Trophoblast cell (in vitro differentiated cells and primary cell): Measurements from ENCODE around the gene PHKB.

Source experiments
- DNase-seq, 2 donors: peaks; one replicate each; pipeline ENCODE4 v3.0.0-alpha.2; 2016
- H2AFZ ChIP-seq: 2 replicates; pipeline ENCODE4 v1.6.1; 2013; ENCODE audit warnings: low read length, moderate library complexity, mild to moderate bottlenecking; ENCODE audit not compliant: insufficient read depth, poor library complexity
- H2AK5ac ChIP-seq: 2 replicates; pipeline ENCODE4 v1.6.1; 2013; ENCODE audit warnings: mild to moderate bottlenecking, low read length
- H2BK120ac ChIP-seq: 2 replicates; pipeline ENCODE4 v1.6.1; 2013; ENCODE audit warnings: low read length, mild to moderate bottlenecking, moderate library complexity; ENCODE audit not compliant: insufficient read depth, poor library complexity
- H2BK12ac ChIP-seq: 2 replicates; pipeline ENCODE4 v1.6.1; 2013; ENCODE audit warnings: mild to moderate bottlenecking, low read length, moderate library complexity
- H2BK5ac ChIP-seq: 2 replicates; pipeline ENCODE4 v1.6.1; 2013; ENCODE audit warnings: low read length, low read depth, moderate library complexity, mild to moderate bottlenecking; ENCODE audit not compliant: poor library complexity
- H3K14ac ChIP-seq: 2 replicates; pipeline ENCODE4 v1.6.1; 2013; ENCODE audit warnings: mild to moderate bottlenecking, low read length
- H3K18ac ChIP-seq: 2 replicates; pipeline ENCODE4 v1.6.1; 2013; ENCODE audit warnings: mild to moderate bottlenecking, low read length
- H3K23ac ChIP-seq: 2 replicates; pipeline ENCODE4 v1.6.1; 2013; ENCODE audit warnings: low read length
- H3K27ac ChIP-seq: 2 replicates; pipeline ENCODE4 v1.5.1; 2013; ENCODE audit warnings: low read depth, mild to moderate bottlenecking, inconsistent platforms, low read length, moderate library complexity
- H3K27me3 ChIP-seq: 2 replicates; pipeline ENCODE4 v1.6.1; 2013; ENCODE audit warnings: inconsistent platforms, mild to moderate bottlenecking, low read length, moderate library complexity; ENCODE audit not compliant: insufficient read depth
- H3K36me3 ChIP-seq, 2 experiments: 1 replicate in 1 of 2; 2 replicates in 1 of 2; pipeline ENCODE4 v1.6.1; 2013; ENCODE audit warnings: low read length in 2 of 2, mild to moderate bottlenecking in 2 of 2, moderate library complexity in 1 of 2; ENCODE audit not compliant: insufficient read depth in 2 of 2, control insufficient read depth in 1 of 2
- H3K4ac ChIP-seq: 2 replicates; pipeline ENCODE4 v1.6.1; 2013; ENCODE audit warnings: low read depth, mild to moderate bottlenecking, low read length, moderate library complexity
- H3K4me1 ChIP-seq, 2 experiments: 1 replicate in 1 of 2; 2 replicates in 1 of 2; pipeline ENCODE4 v1.6.1; 2013; ENCODE audit warnings: low read length in 2 of 2, mild to moderate bottlenecking in 2 of 2, moderate library complexity in 1 of 2; ENCODE audit not compliant: insufficient read depth in 2 of 2, control insufficient read depth in 1 of 2
- H3K4me2 ChIP-seq: 2 replicates; pipeline ENCODE4 v1.6.1; 2013; ENCODE audit warnings: inconsistent platforms, mild to moderate bottlenecking, low read length, moderate library complexity
- H3K4me3 ChIP-seq: 2 replicates; pipeline ENCODE4 v1.5.1; 2013; ENCODE audit warnings: mild to moderate bottlenecking, low read depth, low read length, inconsistent platforms
- H3K79me1 ChIP-seq: one replicate; pipeline ENCODE4 v1.6.1; 2013; ENCODE audit warnings: low read length
- H3K79me2 ChIP-seq: 2 replicates; pipeline ENCODE4 v1.6.1; 2013; ENCODE audit warnings: low read length, mild to moderate bottlenecking; ENCODE audit not compliant: control insufficient read depth, insufficient read depth, poor library complexity
- H3K9ac ChIP-seq: 2 replicates; pipeline ENCODE4 v1.6.1; 2013; ENCODE audit warnings: mild to moderate bottlenecking, low read length
- H3K9me3 ChIP-seq: 2 replicates; pipeline ENCODE4 v1.6.1; 2013; ENCODE audit warnings: low read depth, mild to moderate bottlenecking, control low read depth, inconsistent platforms, low read length; ENCODE audit not compliant: insufficient read depth
- H4K12ac ChIP-seq: 2 replicates; pipeline ENCODE4 v1.6.1; 2013; ENCODE audit warnings: low read depth, mild to moderate bottlenecking, low read length, moderate library complexity
- H4K8ac ChIP-seq: 2 replicates; pipeline ENCODE4 v1.6.1; 2013; ENCODE audit warnings: low read depth, mild to moderate bottlenecking, low read length, moderate library complexity
- H4K91ac ChIP-seq: one replicate; pipeline ENCODE4 v1.6.1; 2013; ENCODE audit warnings: low read depth, mild to moderate bottlenecking, low read length, moderate library complexity
- WGBS: extraction: QIAGEN DNeasy Blood & Tissue Kit; methylation state at CpG from one replicate; pipeline ENCODE4 v1.1.7; 2013; ENCODE audit warnings: missing lambda C conversion rate; ENCODE audit not compliant: insufficient read length, insufficient coverage; ENCODE audit errors: extremely low coverage; 5-methylcytosine and 5-hydroxymethylcytosine counted together

Gene PHKB

GRCh38 chr16:47499080-47499699 is 38.1 kb downstream of the PHKB start:
- peaks cover 8 to 14% of the 10 kb centered on the region in 2 experiments for H3K36me3 ChIP-seq
- H4K8ac ChIP-seq, result no peak overlapping the region
- no peak overlapping the region for H2BK120ac ChIP-seq
- H3K4me2 ChIP-seq, result no peak overlapping the region
- H3K4me3 ChIP-seq, result no peak overlapping the region
- no peak overlapping the region for H2BK12ac ChIP-seq
- no peak for DNase-seq
- H3K23ac ChIP-seq, result no peak overlapping the region
- H2BK5ac ChIP-seq, result no peak overlapping the region
- no peak overlapping the region for H4K12ac ChIP-seq
- H3K27me3 ChIP-seq, result no peaks in the 10 kb centered on the region
- H3K79me2 ChIP-seq, result no peaks in the 10 kb centered on the region
- H3K18ac ChIP-seq, result no peak overlapping the region
- no peak overlapping the region for H4K91ac ChIP-seq
- WGBS, result no CpG with 5 or more reads among the region's 2 CpGs
- no peak overlapping the region for H2AK5ac ChIP-seq
- H3K4ac ChIP-seq, result no peak overlapping the region
- no peak overlapping the region for H3K9ac ChIP-seq
- no peaks in the 10 kb centered on the region for H3K79me1 ChIP-seq
- no peak overlapping the region for H3K14ac ChIP-seq
- no peak overlapping the region for H2AFZ ChIP-seq
- no peaks in the 10 kb centered on the region for H3K4me1 ChIP-seq
- no peak overlapping the region for H3K27ac ChIP-seq
- H3K9me3 ChIP-seq, result no peaks in the 10 kb centered on the region

GRCh38 chr16:47499700-47500264 is 38.7 kb downstream of the PHKB start:
- H3K9ac ChIP-seq, result no peak overlapping the region
- H3K4me2 ChIP-seq, result no peak overlapping the region
- H2AFZ ChIP-seq, result no peak overlapping the region
- H3K4ac ChIP-seq, result no peak overlapping the region
- H4K91ac ChIP-seq, result no peak overlapping the region
- no peak overlapping the region for H4K8ac ChIP-seq
- no CpG with 5 or more reads among the region's 9 CpGs for WGBS
- no peak overlapping the region for H3K23ac ChIP-seq
- no peaks in the 10 kb centered on the region for H3K9me3 ChIP-seq
- no peak overlapping the region for H4K12ac ChIP-seq
- H2BK5ac ChIP-seq, result no peak overlapping the region
- no peak overlapping the region for H3K4me3 ChIP-seq
- DNase-seq, result no peak
- no peak overlapping the region for H3K18ac ChIP-seq
- H3K4me1 ChIP-seq, result no peaks in the 10 kb centered on the region
- no peaks in the 10 kb centered on the region for H3K27me3 ChIP-seq
- no peak overlapping the region for H2BK12ac ChIP-seq
- H2AK5ac ChIP-seq, result no peak overlapping the region
- peaks cover 8 to 16% of the 10 kb centered on the region in 2 experiments for H3K36me3 ChIP-seq
- no peak overlapping the region for H2BK120ac ChIP-seq
- no peak overlapping the region for H3K27ac ChIP-seq
- H3K79me1 ChIP-seq, result no peaks in the 10 kb centered on the region
- no peak overlapping the region for H3K14ac ChIP-seq
- no peaks in the 10 kb centered on the region for H3K79me2 ChIP-seq

- Histone ChIP-seq H4K12ac (no peak overlapping the region), H4K8ac (no peak overlapping the region), H3K27me3 (no peaks in the 10 kb centered on the region)
These were observed 42.8 kb downstream of the PHKB start for GRCh38 chr16:47503936-47504335.

GRCh38 chr16:47504599-47504998 is 43.5 kb downstream of the PHKB start:
- no peak overlapping the region for H3K14ac ChIP-seq
- H2AFZ ChIP-seq, result no peak overlapping the region
- H3K79me2 ChIP-seq, result no peaks in the 10 kb centered on the region
- H3K23ac ChIP-seq, result no peak overlapping the region
- no peak overlapping the region for H2BK5ac ChIP-seq
- H3K4ac ChIP-seq, result no peak overlapping the region
- no peak overlapping the region for H2BK12ac ChIP-seq
- no peaks in the 10 kb centered on the region for H3K9me3 ChIP-seq
- H3K18ac ChIP-seq, result no peak overlapping the region
- H3K4me2 ChIP-seq, result no peak overlapping the region
- no peak overlapping the region for H2AK5ac ChIP-seq
- no peak overlapping the region for H4K8ac ChIP-seq
- no peak overlapping the region for H3K4me3 ChIP-seq
- no peak overlapping the region for H3K9ac ChIP-seq
- no CpG with 5 or more reads among the region's 7 CpGs for WGBS
- H3K27ac ChIP-seq, result no peak overlapping the region
- H3K79me1 ChIP-seq, result no peaks in the 10 kb centered on the region
- H3K4me1 ChIP-seq, result no peaks in the 10 kb centered on the region
- no peak overlapping the region for H4K91ac ChIP-seq
- H3K36me3 ChIP-seq, result peaks cover 12 to 20% of the 10 kb centered on the region in 2 experiments
- no peak overlapping the region for H2BK120ac ChIP-seq
- no peak overlapping the region for H4K12ac ChIP-seq
- DNase-seq, result no peak
- no peaks in the 10 kb centered on the region for H3K27me3 ChIP-seq

More at GRCh38 chr16:47503936-47504335, 42.8 kb downstream of the PHKB start:
- no peak overlapping the region for H2AFZ ChIP-seq
- H3K18ac ChIP-seq, result no peak overlapping the region
- DNase-seq, result no peak
- no peaks in the 10 kb centered on the region for H3K79me1 ChIP-seq
- no peak overlapping the region for H2BK5ac ChIP-seq
- H3K4me2 ChIP-seq, result no peak overlapping the region
- no peak overlapping the region for H3K9ac ChIP-seq
- no peak overlapping the region for H2AK5ac ChIP-seq
- no peak overlapping the region for H2BK12ac ChIP-seq
- no peaks in the 10 kb centered on the region for H3K4me1 ChIP-seq
- H3K9me3 ChIP-seq, result no peaks in the 10 kb centered on the region
- no peak overlapping the region for H3K27ac ChIP-seq
- no peak overlapping the region for H3K14ac ChIP-seq
- no peak overlapping the region for H3K4me3 ChIP-seq
- H3K4ac ChIP-seq, result no peak overlapping the region
- no peak overlapping the region for H4K91ac ChIP-seq
- H2BK120ac ChIP-seq, result no peak overlapping the region
- no peak overlapping the region for H3K23ac ChIP-seq
- H3K36me3 ChIP-seq, result peaks cover 13 to 20% of the 10 kb centered on the region in 2 experiments
- H3K79me2 ChIP-seq, result no peaks in the 10 kb centered on the region
- WGBS, result no CpG with 5 or more reads among the region's 1 CpG
